HEK293 (cell line): ENCODE measurements around the gene PRKG1.

ENCODE experiments used
- CTCF ChIA-PET: fragments of 350-600 bp; formaldehyde crosslinking; extraction: SDS; loops from one replicate; lab custom pipeline; 2021; ENCODE audit warnings: antibody characterized with exemption; lab: Yijun Ruan, JAX
- POLR2A ChIA-PET: fragments of 300-600 bp; formaldehyde crosslinking; extraction: SDS; loops from one replicate; lab custom pipeline; 2020; ENCODE audit warnings: antibody characterized with exemption, inconsistent platforms; lab: Yijun Ruan, JAX
- H3K27ac ChIP-seq: fragments of 200-500 bp; sonication (Bioruptor generic); 2 replicates; pipeline ENCODE4 v1.5.1; 2014; ENCODE audit warnings: low read depth, low read length, control low read depth, inconsistent platforms; ENCODE audit errors: extremely low read depth
- H3K36me3 ChIP-seq, 2 experiments: fragments of 200-500 bp in 1 of 2; sonication (Bioruptor generic) in 1 of 2; 1 replicate in 1 of 2; 2 replicates in 1 of 2; pipeline ENCODE4 v1.5.1; 2014 to 2017; ENCODE audit warnings: inconsistent platforms in 2 of 2, low read length in 2 of 2; ENCODE audit not compliant: control insufficient read depth in 2 of 2, insufficient read depth in 1 of 2
- H3K4me1 ChIP-seq: fragments of 200-500 bp; sonication (Bioruptor generic); 2 replicates; pipeline ENCODE4 v1.5.1; 2014; ENCODE audit warnings: mild to moderate bottlenecking, low read length, inconsistent platforms; ENCODE audit not compliant: control insufficient read depth, insufficient read depth
- H3K4me3 ChIP-seq: 2 replicates; pipeline ENCODE4 v1.5.1; 2011; ENCODE audit warnings: low read depth, mild to moderate bottlenecking, control low read depth, low read length, moderate library complexity
- H3K9me3 ChIP-seq: fragments of 200-500 bp; sonication (Bioruptor generic); 2 replicates; pipeline ENCODE4 v1.5.1; 2014; ENCODE audit warnings: low read depth, low read length, inconsistent platforms; ENCODE audit not compliant: control insufficient read depth, insufficient read depth
- BCL11B ChIP-seq: fragments of 450-650 bp; formaldehyde crosslinking; IDR thresholded peaks from 2 replicates; pipeline ENCODE4 v1.5.1; 2016; ENCODE audit warnings: low read depth, missing biosample characterization, missing genetic modification characterization
- BCL6B ChIP-seq: fragments of 450-650 bp; formaldehyde crosslinking; IDR thresholded peaks from 2 replicates; pipeline ENCODE4 v1.5.1; 2017; ENCODE audit warnings: missing biosample characterization, missing genetic modification characterization
- KLF16 ChIP-seq: fragments of 450-650 bp; formaldehyde crosslinking; IDR thresholded peaks from 2 replicates; pipeline ENCODE4 v1.5.1; 2017; ENCODE audit warnings: missing biosample characterization, missing genetic modification characterization
- KLF8 ChIP-seq: fragments of 450-650 bp; formaldehyde crosslinking; IDR thresholded peaks from 2 replicates; pipeline ENCODE4 v1.5.1; 2016; ENCODE audit warnings: missing biosample characterization, missing genetic modification characterization
- PRDM6 ChIP-seq: fragments of 450-650 bp; formaldehyde crosslinking; IDR thresholded peaks from 2 replicates; pipeline ENCODE4 v1.5.1; 2017; ENCODE audit warnings: missing biosample characterization, missing genetic modification characterization
- SP2 ChIP-seq: fragments of 450-650 bp; formaldehyde crosslinking; IDR thresholded peaks from 2 replicates; pipeline ENCODE4 v1.5.1; 2016; ENCODE audit warnings: missing biosample characterization, missing genetic modification characterization
- SP3 ChIP-seq: fragments of 450-650 bp; formaldehyde crosslinking; IDR thresholded peaks from 2 replicates; pipeline ENCODE4 v1.5.1; 2016; ENCODE audit warnings: missing biosample characterization, missing genetic modification characterization
- SP7 ChIP-seq: fragments of 450-650 bp; formaldehyde crosslinking; IDR thresholded peaks from 2 replicates; pipeline ENCODE4 v1.5.1; 2016; ENCODE audit warnings: missing biosample characterization, missing genetic modification characterization
- ZEB2 ChIP-seq: fragments of 450-650 bp; formaldehyde crosslinking; IDR thresholded peaks from 2 replicates; pipeline ENCODE4 v1.5.1; 2016; ENCODE audit warnings: missing biosample characterization, missing genetic modification characterization
- ZNF174 ChIP-seq: fragments of 450-650 bp; formaldehyde crosslinking; IDR thresholded peaks from 2 replicates; pipeline ENCODE4 v1.5.0; 2017; ENCODE audit warnings: missing biosample characterization, mild to moderate bottlenecking, missing genetic modification characterization
- ZNF223 ChIP-seq: fragments of 450-650 bp; formaldehyde crosslinking; IDR thresholded peaks from 2 replicates; pipeline ENCODE4 v1.5.1; 2016; ENCODE audit warnings: missing biosample characterization, missing genetic modification characterization
- ZNF24 ChIP-seq: fragments of 450-650 bp; formaldehyde crosslinking; IDR thresholded peaks from 2 replicates; pipeline ENCODE4 v1.5.1; 2016; ENCODE audit warnings: missing biosample characterization, missing genetic modification characterization
- ZNF335 ChIP-seq: fragments of 450-650 bp; formaldehyde crosslinking; conservative IDR thresholded peaks from 2 replicates; pipeline ENCODE4 v1.5.1; 2016; ENCODE audit warnings: missing biosample characterization, missing genetic modification characterization
- ZNF366 ChIP-seq: fragments of 450-650 bp; formaldehyde crosslinking; conservative IDR thresholded peaks from 2 replicates; pipeline ENCODE4 v1.5.1; 2016; ENCODE audit warnings: missing biosample characterization, missing genetic modification characterization
- ZNF398 ChIP-seq: fragments of 450-650 bp; formaldehyde crosslinking; IDR thresholded peaks from 2 replicates; pipeline ENCODE4 v1.5.1; 2017; ENCODE audit warnings: missing biosample characterization, missing genetic modification characterization
- ZNF629 ChIP-seq: fragments of 450-650 bp; formaldehyde crosslinking; IDR thresholded peaks from 2 replicates; pipeline ENCODE4 v1.5.1; 2017; ENCODE audit warnings: missing biosample characterization, missing genetic modification characterization
- ZNF692 ChIP-seq: fragments of 450-650 bp; formaldehyde crosslinking; IDR thresholded peaks from 2 replicates; pipeline ENCODE4 v1.5.1; 2016; ENCODE audit warnings: missing biosample characterization, missing genetic modification characterization
- ZNF843 ChIP-seq: fragments of 450-650 bp; formaldehyde crosslinking; IDR thresholded peaks from 2 replicates; pipeline ENCODE4 v1.5.1; 2016; ENCODE audit warnings: missing biosample characterization, missing genetic modification characterization
- ZSCAN4 ChIP-seq: fragments of 450-650 bp; formaldehyde crosslinking; IDR thresholded peaks from 2 replicates; pipeline ENCODE4 v1.5.1; 2017; ENCODE audit warnings: missing biosample characterization, missing genetic modification characterization
- ZXDB ChIP-seq: fragments of 450-650 bp; formaldehyde crosslinking; IDR thresholded peaks from 2 replicates; pipeline ENCODE4 v1.5.1; 2016; ENCODE audit warnings: missing biosample characterization, missing genetic modification characterization

PRKG1 gene

GRCh38 chr10:51312817-51313216, 238.5 kb downstream of the PRKG1 start:
- H3K27ac ChIP-seq: no peak overlapping the region
- H3K4me3 ChIP-seq: no peak overlapping the region
- H3K9me3 ChIP-seq: no peaks in the 10 kb centered on the region
- H3K36me3 ChIP-seq: no peaks in the 10 kb centered on the region
- TF ChIP-seq BCL11B: no peak
- peak; percentile 56 for TF ChIP-seq KLF8 (tag by site-specific recombination)
- TF ChIP-seq ZNF843 (tag by site-specific recombination): peak; percentile 32; the same call in 1 of the 2 replicates
- TF ChIP-seq SP3 (tag by site-specific recombination): peak; percentile 34; the same call in 1 of the 2 replicates
- TF ChIP-seq PRDM6 (tag by site-specific recombination): no peak
- peak; percentile 41; the same call in 1 of the 2 replicates for TF ChIP-seq ZEB2
- peak; percentile 74 for TF ChIP-seq ZNF692 (tag by site-specific recombination)
- TF ChIP-seq KLF16: peak; percentile 64
- TF ChIP-seq ZNF398 (tag by site-specific recombination): peak; percentile 45; the same call in 1 of the 2 replicates
- peak; percentile 56 for TF ChIP-seq ZSCAN4 (tag by site-specific recombination)
- TF ChIP-seq BCL6B (tag by site-specific recombination): no peak
- TF ChIP-seq SP7 (tag by site-specific recombination): peak; percentile 36; the same call in 1 of the 2 replicates
- TF ChIP-seq ZNF366: peak; percentile 95
- TF ChIP-seq ZXDB (tag by site-specific recombination): 0 out of 2 replicates have a peak, but pooled peaks have one; percentile 38
- TF ChIP-seq ZNF24 (tag by site-specific recombination): 0 out of 2 replicates have a peak, but pooled peaks have one; percentile 18
- TF ChIP-seq ZNF335: peak; percentile 24
- TF ChIP-seq ZNF629 (tag by site-specific recombination): peak; percentile 82
- no peak for TF ChIP-seq ZNF223 (tag by site-specific recombination)
- TF ChIP-seq SP2 (tag by site-specific recombination): 0 out of 2 replicates have a peak, but pooled peaks have one; percentile 3
- ChIA-PET POLR2A (no interaction called here), CTCF (interaction anchor here (0.5 kb wide), 1 partner anchor 21 kb away, joined by 3 read pairs; no protein-coding TSS in a partner anchor)
- no peaks in the 10 kb centered on the region for H3K4me1 ChIP-seq

GRCh38 chr10:51313251-51313650, 239.0 kb downstream of the PRKG1 start:
- Histone ChIP-seq H3K4me3 (no peak overlapping the region), H3K4me1 (no peaks in the 10 kb centered on the region), H3K27ac (no peak overlapping the region), H3K9me3 (no peaks in the 10 kb centered on the region), H3K36me3 (no peaks in the 10 kb centered on the region)
- POLR2A ChIA-PET: no interaction called here
- TF ChIP-seq ZNF174 (tag by site-specific recombination) (no peak), ZEB2 (no peak)
- CTCF ChIA-PET: no interaction called here
